ENCODE measurements around the gene MESP2. TPM values are rescaled to one million over a fixed set of nuclear protein-coding genes. Genes with fewer than 3 reads are reported as not detected.

The MESP2 gene
- total and polyA plus RNA-seq, 2 of the 13 experiments (the other 11 are each of a cell fraction or from before 2014, with no cell fraction given) = not detected

GRCh38 chr15:89809093-89809786 lies 33.1 kb downstream of the MESP2 start (continued):
- no peak for TF ChIP-seq ARID3A (IDR thresholded peaks at IDR 0.05; ENCODE audit: low read depth, low read length)
- no peak for TF ChIP-seq ZFP37 (CRISPR knock-in tag; IDR thresholded peaks at IDR 0.05; ENCODE audit: borderline replicate concordance)
- no peak for TF ChIP-seq NFATC3 (CRISPR knock-in tag; IDR thresholded peaks at IDR 0.05)
- TF ChIP-seq ZNF274 (CRISPR knock-in tag; IDR thresholded peaks at IDR 0.05) = no peak
- 0 out of 4 replicates have a peak, but pooled peaks of 1 of the 2 experiments have one; percentile 38 for TF ChIP-seq HMGXB4 (CRISPR knock-in tag; IDR thresholded peaks at IDR 0.05; ENCODE audit: borderline replicate concordance in 1 of 2, low read depth in 1 of 2)
- peak; percentile 76 for TF ChIP-seq ELF1 (CRISPR knock-in tag; IDR thresholded peaks at IDR 0.05)
- no peak; the same call in 1 of the 2 replicates for TF ChIP-seq AFF4 (CRISPR knock-in tag; IDR thresholded peaks at IDR 0.05)
- peak; percentile 38 for TF ChIP-seq GABPB1 (CRISPR knock-in tag; IDR thresholded peaks at IDR 0.05)
- no peak for TF ChIP-seq ZNF598 (CRISPR knock-in tag; IDR thresholded peaks at IDR 0.05; ENCODE audit: borderline replicate concordance)
- TF ChIP-seq PREB (CRISPR knock-in tag; IDR thresholded peaks at IDR 0.05) = no peak
- no peak for TF ChIP-seq CAMTA2 (CRISPR knock-in tag; IDR thresholded peaks at IDR 0.05; ENCODE audit: borderline replicate concordance)
- TF ChIP-seq TCF7L2 (IDR thresholded peaks at IDR 0.05; ENCODE audit: low read depth, low read length) = no peak
- peak; percentile 80 for TF ChIP-seq ARID5B (CRISPR knock-in tag; IDR thresholded peaks at IDR 0.05)
- peak; percentile 26; the same call in 1 of the 2 replicates for TF ChIP-seq KLF12 (CRISPR knock-in tag; IDR thresholded peaks at IDR 0.05; ENCODE audit: borderline replicate concordance)
- peak; percentile 79 for TF ChIP-seq ELF3 (CRISPR knock-in tag; IDR thresholded peaks at IDR 0.05)
